HG03354 (cell line): ENCODE results near the gene SNAP25.

Source experiments
- ATAC-seq: cut with Tn5 transposase; IDR thresholded peaks from one replicate; pipeline ENCODE4 v1.9.1; 2021; ENCODE audit warnings: mild to moderate bottlenecking; ENCODE audit not compliant: unreplicated experiment, poor library complexity, severe bottlenecking

The SNAP25 gene

GRCh38 chr20:10297684-10298240 is 79.1 kb downstream of the SNAP25 start:
- ATAC-seq, result no peak

GRCh38 chr20:10300582-10301446 is 82.2 kb downstream of the SNAP25 start:
- ATAC-seq, result no peak

DNA sequence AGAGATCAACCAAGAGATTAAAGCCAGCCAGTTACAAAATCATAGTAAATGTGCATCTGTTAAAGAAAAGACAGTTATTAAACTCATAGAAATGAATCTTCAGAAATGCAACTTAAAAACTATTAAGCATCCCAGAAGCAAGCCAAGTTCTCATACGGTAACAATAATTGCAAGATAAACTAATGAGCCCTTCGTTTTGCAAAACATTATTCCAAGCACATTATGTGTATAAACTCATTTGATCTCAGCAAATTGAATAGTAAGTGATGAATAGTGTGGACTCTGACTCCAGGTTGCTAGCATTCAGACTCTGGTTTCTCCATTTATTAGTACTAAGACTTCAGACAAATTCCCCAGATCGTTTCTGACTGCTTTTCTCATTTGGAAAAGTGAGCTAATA is 85.2 kb downstream of the SNAP25 start:
- no peak for ATAC-seq

GRCh38 chr20:10304471-10305046 is 85.9 kb downstream of the SNAP25 start:
- no peak for ATAC-seq

DNA sequence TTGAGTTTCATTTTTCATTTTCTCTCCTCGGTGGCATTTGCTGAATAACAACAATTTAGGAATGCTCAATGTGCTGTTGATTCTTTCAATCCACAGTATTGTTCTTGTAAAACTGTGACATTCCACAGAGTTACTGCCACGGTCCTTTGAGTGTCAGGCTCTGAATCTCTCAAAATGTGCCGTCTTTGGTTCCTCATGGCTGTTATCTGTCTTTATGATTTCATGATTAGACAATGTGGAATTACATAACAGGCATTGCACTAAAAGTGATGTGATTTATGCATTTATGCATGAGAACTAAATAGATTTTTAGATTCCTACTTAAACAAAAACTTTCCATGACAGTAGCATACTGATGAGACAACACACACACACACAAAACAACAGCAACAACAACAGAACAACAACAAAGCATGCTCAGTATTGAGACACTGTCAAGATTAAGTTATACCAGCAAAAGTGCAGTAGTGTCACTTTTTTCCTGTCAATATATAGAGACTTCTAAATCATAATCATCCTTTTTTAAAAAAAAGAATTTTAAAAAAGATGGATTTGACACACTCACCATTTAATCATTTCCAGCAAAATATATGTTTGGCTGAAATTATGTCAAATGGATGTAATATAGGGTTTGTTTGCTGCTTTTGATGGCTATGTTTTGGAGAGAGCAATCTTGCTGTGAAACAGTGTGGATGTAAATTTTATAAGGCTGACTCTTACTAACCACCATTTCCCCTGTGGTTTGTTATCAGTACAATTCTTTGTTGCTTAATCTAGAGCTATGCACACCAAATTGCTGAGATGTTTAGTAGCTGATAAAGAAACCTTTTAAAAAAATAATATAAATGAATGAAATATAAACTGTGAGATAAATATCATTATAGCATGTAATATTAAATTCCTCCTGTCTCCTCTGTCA is 88.1 kb downstream of the SNAP25 start:
- ATAC-seq, result no peak

DNA sequence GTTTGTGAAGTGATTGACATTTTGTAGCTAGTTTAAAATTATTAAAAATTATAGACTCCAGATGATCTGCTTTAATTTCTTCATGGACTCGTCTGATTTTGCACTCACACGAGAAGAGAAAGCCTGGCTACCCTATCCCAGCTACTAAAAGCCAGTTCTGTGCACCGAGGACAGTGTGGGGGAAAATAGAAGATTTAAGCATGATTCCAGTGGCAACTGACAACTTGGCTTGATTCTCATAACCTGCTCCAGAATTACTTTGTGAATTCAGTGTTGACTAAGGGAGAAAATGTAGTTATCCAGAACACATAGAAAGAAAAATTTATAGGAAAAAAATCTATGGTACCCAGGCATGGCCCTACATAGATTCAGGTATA is 88.7 kb downstream of the SNAP25 start:
- ATAC-seq, result no peak

DNA sequence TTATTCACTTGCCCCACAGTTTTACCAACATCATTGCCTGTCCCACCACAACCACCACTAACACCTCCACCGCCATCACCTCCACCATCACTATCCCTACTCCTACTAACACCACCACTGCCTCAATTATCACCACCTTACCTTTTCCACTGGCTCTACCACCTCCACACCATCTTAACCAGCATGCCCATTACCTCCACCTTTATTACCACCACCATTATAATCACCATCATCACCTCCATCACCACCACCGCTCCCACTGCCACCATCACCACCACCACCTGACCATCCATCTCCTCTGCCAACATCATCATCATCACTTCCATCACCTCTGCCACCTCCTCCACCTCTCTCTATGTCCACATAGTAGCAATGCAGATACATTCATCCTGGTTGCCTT is 90.0 kb downstream of the SNAP25 start:
- ATAC-seq, result no peak

DNA sequence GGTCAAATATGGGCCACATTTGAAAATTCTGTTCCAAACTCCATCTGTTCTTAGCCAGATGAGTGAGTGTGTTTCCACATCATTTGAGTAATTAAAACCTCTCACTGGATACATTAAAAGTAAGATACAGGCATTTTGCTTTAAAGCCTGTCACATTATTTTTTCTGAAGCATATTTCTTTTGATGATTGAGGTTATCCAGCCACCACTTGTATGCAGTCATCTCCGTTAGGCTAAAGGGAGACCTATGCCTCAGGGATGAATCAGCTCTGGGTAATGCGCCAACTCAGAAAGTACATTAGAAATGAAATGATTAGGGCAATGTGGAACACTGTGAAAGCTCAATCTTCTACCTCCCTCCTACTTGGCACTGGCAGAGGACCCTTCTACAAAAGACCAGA is 90.7 kb downstream of the SNAP25 start:
- no peak for ATAC-seq

- no peak for ATAC-seq
These were observed 93.5 kb downstream of the SNAP25 start for GRCh38 chr20:10312111-10312510.

- ATAC-seq, result no peak
These were observed 94.6 kb downstream of the SNAP25 start for GRCh38 chr20:10313215-10313614.

DNA sequence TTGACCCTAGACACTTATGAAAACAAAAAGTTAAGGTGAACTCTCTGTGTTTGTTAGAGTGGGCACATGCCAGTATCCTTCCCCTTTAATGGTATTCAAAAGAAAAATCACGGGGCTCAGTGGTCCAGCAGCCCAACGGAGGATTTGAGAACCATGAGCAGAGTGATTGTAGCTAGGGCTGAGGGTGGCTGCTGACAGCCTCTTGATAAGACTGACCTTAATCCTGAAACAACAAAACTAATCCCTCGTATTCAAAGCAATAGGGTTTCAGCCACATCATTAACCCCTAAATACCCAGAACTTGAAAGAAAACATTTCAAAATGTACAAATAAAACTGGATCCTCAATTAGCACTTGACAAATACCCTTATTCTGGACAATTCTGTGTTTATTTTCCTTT is 95.1 kb downstream of the SNAP25 start:
- ATAC-seq, result no peak

- no peak for ATAC-seq
These were observed 95.6 kb downstream of the SNAP25 start for GRCh38 chr20:10314198-10314597.

- no peak for ATAC-seq
These were observed 96.5 kb downstream of the SNAP25 start for GRCh38 chr20:10315138-10315537.

- no peak for ATAC-seq
These were observed 98.0 kb downstream of the SNAP25 start for GRCh38 chr20:10316582-10316981.

- no peak for ATAC-seq
These were observed 99.8 kb downstream of the SNAP25 start for GRCh38 chr20:10318291-10319024.

DNA sequence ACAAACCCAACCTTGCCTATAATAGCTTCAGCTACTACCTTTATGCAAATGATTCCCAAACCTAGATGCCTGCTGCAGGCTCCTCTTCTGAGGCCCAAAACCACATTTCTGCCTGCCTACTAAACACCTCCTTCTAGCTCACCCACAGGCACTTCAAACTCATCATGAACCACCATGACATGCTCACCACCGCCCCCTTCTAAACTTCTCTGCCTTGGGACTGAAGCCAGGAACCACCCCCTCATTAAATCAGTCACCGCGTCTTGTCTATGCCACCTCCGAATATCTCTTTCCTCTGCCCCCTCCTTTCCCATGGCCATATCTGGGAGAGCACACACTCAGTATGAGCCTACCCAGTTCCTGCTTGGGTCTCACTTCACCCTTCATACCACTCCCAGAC is 101.2 kb downstream of the SNAP25 start:
- no peak for ATAC-seq

- ATAC-seq, result no peak
These were observed 102.6 kb downstream of the SNAP25 start for GRCh38 chr20:10321138-10321717.

DNA sequence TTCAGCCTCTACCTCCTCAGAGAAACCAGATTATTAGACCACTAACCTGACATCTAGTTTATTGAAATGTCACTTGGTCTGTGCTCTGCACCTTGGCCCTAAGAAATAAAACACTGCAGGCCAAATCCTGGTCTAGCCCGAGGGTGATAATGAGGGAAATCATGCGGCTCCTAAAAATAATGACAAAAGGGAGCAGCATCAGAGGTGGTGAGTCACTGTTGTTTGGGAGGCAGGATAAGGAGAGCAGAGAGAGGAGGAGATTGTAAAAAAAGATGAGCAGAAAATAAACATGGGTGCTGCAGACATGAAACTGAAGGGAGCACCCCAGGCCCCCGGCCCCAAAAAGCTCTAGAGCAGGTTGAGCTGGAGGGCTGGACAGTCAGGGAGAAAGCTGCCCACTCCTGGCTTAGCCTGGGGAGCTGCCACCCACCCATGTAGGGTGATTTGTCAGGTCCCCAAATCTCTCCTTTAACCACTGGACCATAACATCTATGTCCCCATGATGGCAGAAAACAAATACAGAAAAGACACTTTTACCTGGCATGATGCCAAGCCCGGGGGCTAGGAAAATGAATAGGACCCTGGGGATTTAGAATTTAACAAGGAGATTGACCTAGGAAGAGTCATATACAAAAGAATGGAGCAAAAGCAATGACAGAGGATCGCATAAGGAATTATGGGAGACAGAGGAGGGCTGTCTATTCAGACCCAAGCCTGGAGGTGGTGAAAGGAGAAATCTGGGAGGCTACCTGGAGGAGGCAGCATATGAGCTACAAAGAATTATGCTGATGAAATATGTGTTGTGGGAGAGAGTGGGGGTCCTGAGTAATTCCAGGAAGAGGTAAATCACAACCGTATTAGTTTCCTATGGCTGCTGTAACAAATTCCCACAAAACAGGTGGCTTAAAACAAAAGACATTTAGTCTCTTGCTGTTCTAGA is 103.7 kb downstream of the SNAP25 start:
- no peak for ATAC-seq
